ENCODE measurements around the gene SV2B.

Gene SV2B

DNA sequence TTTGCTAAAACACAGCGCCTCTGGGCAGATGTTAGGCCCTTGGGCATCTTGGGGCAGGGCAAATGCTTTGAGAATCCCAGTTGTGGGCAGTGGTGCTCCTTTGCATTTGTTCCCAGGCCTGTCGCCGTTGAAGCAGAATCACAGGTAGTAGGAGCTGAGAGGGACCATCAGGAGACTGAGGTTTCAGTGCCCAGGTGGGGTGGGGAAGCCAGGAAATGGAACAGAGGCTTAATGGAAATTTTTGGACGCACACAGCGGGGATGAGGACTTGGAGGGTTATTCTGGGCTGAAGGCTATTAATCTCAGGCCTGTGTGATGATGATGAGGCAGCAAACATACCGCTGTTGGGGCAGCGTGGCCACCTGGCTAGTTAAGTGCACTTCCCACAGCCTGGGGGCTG, 99.5 kb downstream of the SV2B start:
- DNase-seq = no peak

DNA sequence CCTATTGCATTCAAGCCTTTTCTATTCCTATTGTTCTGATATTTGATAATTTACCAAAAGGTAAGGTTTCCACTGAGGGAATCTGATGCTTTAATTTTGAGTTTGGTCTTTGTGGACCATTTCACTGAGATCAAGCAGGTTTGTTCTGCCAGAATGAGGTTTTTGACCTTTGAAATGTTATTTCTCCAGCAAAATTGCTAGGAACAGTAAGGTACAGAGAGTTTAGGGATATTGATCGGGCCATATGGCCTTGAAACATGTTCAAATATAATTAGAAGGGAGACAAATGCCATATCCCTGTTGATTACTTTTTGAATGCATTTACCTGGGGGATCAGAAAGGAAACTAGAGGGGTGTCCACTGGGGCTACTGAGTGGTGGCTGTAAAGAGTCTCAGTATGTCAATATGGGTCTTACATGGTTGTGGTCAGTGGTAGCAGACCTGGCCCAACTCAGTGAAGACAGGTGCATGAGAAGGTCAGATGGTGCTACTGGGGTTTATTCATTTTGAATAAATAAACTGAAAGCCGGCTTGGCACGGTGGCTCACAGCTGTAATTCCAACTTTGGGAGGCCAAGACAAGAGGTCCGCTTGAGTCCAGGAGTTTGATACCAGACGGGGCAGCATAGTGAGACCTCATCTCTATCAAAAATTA, 100.2 kb downstream of the SV2B start:
- DNase-seq = no peak

DNA sequence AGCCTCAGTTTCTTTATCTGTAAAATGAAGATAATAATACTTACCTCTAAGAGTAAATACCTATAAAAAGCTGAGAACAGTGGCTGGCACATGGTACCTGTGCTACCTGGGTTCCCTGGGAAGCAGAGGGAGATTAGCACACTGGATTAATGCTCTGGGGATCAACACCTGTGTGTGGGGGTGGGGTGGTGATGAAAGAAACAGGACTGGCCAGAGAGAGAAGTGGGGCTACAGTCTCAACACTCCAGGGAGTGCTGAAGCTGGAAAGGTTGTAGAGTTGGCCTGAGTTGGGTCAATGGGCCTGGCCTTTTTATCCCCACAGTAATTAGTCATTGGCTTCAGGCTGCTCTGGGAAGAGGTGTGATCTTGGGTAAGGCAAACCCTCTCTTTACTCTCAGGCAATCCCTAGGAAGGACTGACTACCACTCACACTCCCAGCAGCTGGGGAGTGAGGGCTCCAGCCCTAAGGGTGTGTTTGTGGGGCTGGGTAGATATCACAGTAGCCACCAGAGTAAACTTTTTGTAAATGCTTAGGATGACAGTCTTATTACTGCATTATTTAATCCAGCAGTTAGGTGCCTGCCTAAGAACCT, 102.5 kb downstream of the SV2B start:
- no peak for DNase-seq

DNA sequence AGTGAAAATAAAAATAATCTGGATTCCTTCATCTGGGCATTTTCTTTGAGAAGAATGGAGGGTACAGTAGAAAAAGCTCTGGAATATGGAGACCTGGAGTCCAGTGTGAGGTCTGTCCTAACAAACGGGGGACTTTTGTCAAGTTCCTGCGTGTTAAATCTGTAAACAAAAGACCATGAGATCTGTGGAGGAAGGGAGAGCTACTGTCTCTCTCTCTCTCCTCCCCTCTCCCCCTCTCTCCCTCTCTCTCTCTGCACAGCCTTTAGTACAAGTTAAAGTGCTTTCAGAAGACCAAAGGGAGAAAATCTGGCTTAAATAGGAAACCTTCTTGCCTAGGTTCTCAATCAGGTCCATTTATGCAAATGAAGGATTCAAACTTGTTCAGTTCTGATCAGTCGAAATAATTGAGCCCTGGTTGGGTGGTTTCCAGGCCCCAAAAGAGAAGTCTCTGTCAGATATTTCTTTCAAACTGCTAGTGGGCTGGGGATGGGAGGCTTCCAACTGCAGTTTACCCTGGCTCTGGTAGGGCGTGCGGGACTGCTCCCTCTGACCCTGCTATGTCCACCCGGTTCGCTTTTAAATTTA, 103.7 kb downstream of the SV2B start:
- DNase-seq = no peak

DNA sequence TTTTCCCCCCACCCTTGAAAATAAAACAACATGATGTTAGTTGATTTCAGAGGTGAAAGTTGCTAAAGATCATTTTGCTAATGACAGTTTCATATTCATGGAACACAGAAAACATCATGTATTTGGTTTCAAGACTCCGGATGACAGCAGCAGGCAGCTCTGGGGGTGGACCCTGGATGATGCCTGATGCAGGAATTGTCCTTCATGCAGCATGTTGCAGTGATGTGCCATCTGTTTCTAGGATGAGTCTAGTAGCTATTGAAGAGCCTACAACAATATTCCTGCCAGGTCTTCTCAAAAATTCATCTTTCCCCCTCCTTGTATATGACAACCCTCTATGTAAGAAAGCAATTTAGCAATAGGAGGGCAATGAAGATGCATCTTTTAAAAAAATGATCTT, 108.3 kb downstream of the SV2B start:
- no peak for DNase-seq

DNA sequence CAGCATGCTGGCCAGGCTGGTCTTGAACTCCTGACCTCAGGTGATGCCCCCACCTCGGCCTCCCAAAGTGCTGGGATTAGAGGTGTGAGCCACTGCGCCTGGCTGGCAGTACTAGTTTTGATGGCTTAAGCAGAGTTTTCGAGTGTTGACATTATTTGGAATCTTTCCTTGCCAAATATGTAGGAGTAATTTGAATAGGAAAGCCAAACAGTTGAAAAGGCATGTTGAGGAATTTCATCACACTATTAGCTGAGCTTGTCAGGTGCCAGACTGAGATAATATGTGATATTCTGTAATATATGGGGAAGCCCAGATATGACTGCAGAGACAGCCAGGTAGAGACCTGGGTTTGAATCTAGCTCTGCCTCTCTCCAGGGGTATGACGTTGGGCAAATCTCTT, 109.3 kb downstream of the SV2B start:
- DNase-seq = no peak

DNA sequence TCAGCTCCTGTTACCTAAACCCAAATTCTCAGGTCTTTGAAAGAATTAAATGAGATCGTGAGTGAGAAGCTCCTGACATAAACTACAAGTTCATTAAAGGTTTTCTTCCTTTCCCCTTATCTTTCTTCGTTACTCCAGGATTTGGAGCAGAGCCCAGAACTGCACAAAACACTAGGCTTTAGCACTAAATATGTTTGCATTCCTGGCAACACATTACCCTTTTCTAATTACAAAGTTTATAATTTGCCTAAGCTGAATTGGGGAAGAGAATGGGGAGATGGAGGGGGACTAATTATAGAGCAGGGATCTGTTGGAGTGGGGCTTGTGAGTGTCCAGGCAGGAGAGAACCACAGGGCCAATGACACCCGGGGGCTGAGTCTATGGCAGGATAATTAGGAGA, 109.7 kb downstream of the SV2B start:
- no peak for DNase-seq

DNA sequence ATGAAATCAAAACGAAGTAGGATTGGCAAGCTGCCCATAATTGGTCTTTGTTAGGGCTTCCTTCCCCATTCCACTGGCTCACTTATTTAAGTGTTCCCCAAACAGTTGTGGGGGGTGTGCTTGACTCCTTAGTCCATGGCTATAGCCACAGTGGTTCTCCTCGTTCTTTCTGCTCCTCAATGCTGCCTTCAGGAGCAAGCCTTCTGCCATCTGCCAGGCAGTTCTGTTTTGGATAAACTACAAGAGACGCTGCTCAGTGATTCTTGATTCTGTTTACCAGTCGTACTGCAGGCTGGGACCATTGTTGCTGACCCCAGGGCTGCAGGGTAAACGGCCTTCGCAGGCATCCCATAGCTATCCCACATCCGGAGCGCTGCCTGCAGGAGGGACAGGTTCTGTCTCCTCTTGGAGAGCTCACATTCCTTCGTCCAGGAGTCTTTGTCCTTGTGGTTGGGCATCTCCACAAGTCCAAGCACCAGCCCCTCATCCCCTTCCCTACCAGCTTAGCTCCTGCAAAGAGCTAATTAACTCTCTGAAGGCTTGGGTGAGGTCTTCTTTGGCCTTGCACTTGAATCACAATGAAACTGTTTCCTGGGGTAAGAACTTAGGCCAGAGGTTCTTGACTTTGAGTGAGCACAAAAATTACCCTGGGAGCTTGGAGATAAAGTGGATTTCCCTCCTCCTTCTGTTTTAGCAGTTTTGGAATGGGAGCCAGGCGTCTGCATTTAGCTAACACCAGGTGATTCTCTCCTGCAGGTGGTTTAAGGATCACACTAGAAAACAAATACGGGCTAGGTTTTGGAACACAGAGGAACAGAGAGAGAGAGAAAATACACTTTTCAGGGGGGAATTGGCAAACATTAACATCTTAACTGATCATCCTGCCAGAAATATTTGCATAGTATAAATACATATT, 114.9 kb downstream of the SV2B start:
- no peak for DNase-seq

DNA sequence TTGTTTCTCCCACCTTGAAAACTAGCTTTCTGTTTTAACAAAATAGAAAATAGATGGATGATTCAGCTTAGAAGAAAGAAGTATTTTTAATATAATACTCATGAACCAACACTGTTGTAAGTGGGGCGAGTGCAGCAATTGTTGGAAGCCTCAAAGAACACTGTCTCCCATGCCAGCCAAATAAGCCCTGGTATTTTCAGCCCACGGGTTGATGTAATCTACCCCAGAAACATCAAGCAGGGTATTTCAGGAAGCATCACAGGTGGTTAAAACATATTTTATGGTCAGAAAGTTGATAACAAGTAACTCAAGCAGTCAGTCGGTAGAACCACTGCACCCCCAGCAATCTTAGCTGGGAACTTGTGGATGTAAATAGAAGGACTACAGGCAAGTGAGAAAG, 115.9 kb downstream of the SV2B start:
- DNase-seq = no peak

DNA sequence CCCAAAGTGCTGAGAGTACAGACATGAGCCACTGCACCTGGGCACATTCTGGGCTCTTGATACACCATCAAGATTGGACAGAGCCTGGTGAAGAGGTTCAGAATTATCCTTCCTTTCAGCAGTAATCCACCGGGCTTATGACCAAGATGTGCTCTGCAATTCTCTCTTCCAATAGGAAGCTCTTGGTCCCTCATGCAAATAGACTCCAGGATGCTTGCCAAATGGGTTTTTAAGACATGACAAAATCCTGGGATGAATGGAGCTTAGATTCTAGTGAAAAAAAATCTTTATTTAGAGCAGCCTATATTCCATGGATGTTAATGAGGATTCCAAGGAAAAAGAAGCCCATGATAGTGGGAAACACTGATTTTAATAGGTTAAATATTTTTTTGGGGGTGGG, 119.1 kb downstream of the SV2B start:
- no peak for DNase-seq

DNA sequence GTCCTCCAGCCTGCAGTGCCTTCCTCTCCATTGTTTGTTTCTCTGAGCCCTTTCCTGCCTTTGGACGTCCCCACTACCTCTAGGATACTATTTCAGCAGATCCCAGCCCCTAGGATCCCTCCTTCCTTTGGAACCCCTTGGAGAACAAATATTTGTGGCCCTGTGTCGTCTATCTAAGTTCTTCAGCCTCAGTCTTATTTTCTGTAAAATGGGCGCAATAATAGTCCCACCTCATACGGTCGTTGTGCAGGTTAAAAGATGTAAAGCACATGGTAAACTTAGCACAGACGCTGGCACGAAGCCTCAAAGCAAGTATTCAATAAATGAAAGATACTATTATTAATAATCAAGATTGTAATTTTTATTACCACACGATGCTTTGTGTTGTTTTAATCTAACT, 122.0 kb downstream of the SV2B start:
- DNase-seq = no peak

DNA sequence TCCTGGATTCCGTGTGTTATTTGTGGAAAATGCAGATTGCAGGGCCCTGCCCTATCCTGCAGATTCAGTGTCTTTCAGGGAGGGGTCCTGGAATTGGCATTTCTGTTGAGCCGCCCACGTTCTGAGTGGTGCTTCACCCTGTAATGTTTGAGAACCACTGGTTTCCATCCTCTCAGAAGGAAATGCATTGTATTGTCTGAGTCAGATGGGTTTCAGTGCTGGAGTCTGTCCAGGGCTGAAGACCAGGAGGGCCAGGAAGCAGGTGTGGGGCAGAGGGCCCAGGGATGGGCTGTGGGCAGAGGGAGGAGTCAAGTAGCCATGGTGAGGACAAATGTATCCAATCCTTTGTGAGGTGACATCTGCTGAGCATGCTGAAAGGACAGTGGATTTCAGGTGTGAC, 123.8 kb downstream of the SV2B start:
- no peak for DNase-seq

DNA sequence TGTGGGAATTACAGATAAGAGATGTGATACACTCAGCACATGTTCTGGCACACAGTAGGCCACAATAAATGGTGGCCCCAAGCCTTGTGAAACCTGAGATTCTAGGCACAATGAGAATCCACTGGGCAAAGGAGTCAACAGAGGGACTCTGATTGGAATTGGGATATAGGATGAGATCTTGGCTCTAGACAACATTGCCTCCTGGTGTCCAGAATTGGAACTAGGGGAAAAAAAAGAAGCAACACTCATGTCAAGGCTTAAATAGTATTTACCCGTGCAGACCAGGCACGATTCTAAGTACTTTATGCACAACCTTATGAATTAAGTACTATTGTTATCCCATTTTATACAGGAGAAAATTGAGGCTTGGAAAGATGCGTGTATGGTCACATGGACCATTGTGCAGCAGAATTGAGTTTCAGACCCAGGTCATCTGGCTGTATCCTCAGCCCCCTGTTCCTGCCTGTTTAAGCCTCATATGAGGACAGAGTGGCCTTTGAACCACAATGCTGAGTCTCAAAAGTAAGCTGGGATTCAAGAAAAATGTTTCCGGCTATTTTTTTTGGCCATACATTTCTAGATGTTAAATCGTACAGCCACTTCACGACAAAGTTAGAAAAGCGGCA, 124.8 kb downstream of the SV2B start:
- DNase-seq = peak; percentile 63

DNA sequence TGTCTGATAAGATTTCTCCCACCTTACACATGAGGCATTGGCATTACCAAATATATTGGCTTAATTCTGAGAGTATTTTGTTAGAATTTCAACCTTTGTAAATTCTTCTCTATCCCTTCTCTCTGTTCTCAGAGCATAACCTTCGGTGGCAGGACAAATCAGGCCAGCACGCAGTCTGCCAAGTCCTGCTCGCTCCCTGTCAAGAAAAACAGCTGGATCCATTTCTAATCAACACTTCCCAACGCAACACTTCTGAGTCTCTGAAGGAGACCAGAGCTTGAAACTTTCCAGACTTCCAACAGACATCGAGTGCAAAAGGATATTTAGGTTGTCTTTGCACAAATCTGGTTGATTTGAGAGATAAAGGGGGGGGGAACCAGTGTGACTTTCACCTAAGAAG, 125.7 kb downstream of the SV2B start:
- DNase-seq = no peak

DNA sequence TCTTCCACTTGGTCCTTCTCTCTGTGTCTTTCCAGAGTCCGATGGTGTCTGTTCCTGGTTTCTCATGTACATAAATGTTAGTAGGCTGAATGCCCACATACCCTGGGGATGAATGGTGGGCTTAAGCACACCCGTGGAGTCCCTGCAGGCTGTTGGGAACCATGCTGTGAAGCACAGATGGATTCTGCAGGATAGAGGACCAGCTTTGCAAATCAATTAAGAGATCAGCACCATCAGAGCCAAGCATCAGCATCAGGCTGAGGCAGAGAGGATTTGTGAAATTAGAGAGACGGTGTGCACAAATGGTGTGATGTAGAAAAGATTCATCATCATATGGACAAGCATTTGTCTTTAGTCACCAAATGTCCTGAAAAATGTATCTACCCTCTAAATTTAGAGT, 127.1 kb downstream of the SV2B start:
- DNase-seq = no peak

DNA sequence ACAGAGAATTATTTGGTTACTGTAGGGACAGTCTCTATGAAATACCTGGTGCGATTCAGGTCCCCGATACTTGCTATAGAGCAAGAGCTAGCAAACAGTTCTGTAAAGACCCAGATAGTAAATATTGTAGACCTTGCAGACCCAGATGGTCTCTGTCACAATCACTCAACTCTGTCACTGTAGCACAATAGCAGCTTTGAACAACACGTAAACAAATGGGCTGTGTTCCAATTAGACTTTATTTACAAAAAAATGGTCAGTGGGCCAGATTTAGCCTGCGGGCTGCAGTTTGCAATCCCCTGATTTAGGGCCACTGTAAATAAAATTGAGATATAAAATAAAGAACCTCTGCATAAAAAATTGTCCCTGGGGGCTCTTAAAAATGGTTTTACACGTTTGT, 127.7 kb downstream of the SV2B start:
- no peak for DNase-seq

DNA sequence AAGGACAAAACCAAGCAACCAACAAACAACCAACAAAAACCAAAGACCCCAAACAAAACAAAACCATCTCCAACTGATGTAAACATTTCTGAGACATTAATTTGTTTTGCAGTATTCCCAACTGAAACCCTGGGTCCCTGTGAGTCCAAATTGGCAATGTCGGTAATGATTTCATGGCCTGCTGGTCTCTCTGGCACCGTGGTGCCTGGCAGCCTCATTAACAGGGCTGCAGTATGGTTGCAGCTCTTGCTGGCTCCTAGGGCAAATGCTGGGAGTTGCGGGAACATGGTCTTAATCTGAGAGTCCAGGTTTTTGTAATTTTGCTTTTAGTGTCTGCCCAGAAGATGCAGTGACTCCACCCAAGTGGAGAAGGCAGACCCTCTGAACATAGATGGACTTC, 128.3 kb downstream of the SV2B start:
- no peak for DNase-seq

DNA sequence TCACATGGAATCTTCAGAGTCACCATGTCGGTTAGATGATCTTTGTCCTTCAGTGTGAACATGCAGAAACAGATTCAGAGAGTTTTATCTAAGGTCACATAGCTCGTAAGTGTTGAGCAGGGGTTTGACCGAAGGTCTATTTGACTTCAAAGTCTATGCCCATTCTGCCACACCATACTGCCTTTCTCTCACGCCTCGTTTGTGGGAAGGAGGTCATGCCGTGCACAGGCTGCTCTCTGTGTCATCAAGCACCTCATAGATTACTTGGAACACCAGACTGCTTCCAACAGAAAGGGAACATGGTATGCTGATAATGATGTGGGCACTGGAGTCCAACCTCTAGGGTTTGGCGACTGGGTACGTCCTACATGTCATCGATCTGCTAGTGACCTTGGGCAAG, 128.8 kb downstream of the SV2B start:
- no peak for DNase-seq

DNA sequence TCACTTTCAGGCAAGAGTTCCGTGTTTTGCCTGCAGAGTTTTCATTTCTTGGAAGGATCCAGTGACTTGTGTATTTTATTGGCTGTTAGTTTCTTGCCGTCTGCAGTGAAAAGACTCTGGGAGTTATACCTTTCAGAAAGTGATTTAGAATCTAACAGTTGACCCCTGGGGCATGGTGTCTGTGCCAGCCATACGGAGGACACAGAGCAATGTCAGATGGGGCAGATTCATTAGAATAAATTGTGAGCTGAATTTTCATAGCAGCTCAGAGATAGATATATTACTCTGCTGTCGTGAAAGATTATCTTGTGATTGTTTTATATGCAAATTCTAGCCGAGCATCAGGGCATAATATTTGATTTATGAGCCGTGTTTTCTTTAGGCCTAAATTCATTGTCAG, 131.6 kb downstream of the SV2B start:
- DNase-seq = no peak

DNA sequence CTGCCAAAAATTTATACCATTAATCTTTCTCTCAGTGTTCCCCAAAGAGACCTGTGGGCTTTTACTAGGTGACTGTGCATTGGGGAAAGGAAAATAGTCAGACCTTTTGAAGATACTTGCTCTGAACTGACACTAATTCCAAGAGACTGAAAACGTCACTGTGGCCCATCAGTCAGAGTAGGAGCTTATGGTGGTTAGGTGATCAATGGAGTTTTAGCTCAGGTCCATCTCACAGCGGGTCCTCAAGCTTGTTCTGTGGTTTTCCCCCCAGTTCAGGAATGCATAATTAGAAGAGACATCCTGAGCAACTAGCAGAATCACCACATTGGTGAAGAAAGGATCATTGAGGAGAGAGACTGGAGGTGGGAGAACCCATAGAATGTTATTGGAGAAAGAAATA, 134.7 kb downstream of the SV2B start:
- DNase-seq = no peak

DNA sequence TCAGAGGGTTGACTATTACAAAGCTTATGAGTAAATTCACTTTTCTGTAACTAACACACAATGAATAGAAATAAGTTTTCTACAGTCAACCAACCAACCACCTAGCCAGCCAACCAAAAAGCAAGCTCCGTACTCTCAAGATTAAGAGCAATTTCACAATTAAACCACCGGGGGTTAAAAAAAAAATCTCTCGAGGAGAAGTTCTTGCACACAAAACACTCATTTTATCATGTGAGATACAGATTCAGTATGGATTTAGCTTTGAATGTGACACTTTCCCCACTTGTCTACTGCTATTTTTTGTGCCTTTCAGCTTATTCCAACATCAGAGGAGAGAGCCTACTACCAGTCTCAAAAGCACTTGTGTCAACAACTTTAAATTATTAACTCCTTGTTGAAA, 135.3 kb downstream of the SV2B start:
- DNase-seq = no peak

DNA sequence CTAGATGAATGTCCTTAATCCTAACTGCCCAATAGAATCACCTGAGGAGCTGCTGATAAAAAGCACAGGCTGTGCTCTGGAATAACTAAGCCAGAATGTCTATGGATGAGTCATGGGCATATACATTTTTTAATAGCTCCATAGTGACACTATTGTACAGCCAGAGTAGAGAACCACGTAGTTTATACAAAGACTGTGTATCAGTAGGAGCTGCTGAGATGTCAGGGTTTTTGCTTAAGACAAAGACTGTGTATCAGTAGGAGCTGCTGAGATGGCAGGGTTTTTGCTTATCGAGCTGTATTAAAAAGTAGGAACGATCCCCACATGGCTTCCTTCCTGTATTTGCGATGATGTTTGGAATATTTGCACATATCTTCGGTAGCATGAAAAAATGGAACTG, 137.4 kb downstream of the SV2B start:
- DNase-seq = no peak

DNA sequence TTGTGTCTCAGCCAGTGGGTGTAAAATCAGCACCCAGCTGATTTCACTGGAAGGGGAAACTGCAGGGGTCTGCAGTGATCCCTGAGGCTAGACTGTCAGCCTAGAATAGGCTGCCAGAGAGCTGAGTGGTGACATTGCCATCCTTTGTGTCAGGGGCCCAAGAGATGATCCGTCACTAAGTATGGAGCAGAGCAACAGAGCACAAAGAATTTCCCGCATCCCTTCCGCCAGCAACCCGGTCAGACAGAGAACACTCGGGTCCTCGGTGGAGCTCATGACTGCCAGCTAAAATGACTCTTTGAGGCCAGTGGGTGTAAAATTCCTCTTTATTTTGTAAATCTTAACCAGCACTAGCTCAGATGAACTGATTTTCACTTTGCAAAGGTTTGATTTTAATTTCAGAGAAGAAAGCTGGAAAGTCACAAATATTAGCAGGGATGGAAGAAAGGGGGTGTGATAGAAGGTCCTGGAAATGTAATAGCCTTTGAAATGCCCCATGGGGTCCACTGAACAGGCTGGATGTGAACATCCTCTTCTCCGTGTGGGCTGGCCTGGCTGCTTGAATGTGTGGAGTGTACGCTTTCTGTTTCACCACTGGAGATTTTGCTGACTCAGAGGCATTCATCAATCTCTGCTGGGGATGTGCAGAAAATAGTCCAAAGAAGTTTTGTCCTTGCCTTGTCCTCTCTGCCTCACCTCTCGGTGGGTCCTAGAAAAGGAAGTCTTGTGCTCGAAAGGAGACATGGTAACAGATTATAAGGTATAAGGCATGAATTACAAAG, 138.8 kb downstream of the SV2B start:
- no peak for DNase-seq

Measured in OCI-M1 (cell line).